ENCODE results near the gene HIF1A.
A peak's percentile ranks its signal among the peaks of the same experiment; 100 is the strongest.

HIF1A gene

DNA sequence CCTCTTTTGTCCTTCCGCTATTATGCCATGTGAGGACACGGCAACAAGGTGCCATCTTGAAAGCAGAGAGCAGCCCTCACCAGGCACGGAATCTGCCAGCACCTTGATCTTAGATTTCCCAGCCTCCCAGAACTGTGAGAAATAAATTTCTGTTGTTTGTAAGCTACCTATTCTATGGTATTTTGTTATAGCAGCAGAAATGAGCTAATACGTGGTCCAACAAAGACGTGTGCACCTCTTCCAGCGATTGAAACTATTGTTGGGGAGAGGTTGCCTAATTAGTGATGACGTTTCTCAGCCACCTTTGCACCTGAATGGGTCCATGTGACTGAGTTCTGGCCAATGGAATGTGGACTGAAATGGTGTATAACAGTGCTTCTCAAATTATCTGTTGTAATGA, 64.6 kb downstream of the HIF1A start:
- DNase-seq (ENCODE audit: low read depth), result no peak
- TF ChIP-seq, protein P1, sequence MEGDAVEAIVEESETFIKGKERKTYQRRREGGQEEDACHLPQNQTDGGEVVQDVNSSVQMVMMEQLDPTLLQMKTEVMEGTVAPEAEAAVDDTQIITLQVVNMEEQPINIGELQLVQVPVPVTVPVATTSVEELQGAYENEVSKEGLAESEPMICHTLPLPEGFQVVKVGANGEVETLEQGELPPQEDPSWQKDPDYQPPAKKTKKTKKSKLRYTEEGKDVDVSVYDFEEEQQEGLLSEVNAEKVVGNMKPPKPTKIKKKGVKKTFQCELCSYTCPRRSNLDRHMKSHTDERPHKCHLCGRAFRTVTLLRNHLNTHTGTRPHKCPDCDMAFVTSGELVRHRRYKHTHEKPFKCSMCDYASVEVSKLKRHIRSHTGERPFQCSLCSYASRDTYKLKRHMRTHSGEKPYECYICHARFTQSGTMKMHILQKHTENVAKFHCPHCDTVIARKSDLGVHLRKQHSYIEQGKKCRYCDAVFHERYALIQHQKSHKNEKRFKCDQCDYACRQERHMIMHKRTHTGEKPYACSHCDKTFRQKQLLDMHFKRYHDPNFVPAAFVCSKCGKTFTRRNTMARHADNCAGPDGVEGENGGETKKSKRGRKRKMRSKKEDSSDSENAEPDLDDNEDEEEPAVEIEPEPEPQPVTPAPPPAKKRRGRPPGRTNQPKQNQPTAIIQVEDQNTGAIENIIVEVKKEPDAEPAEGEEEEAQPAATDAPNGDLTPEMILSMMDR (IDR thresholded peaks at IDR 0.05; ENCODE audit: control insufficient read depth, extremely low read depth, insufficient read depth), result no peak
- no peak overlapping the region for H3K4me3 ChIP-seq (ENCODE audit: low read depth, low read length)

DNA sequence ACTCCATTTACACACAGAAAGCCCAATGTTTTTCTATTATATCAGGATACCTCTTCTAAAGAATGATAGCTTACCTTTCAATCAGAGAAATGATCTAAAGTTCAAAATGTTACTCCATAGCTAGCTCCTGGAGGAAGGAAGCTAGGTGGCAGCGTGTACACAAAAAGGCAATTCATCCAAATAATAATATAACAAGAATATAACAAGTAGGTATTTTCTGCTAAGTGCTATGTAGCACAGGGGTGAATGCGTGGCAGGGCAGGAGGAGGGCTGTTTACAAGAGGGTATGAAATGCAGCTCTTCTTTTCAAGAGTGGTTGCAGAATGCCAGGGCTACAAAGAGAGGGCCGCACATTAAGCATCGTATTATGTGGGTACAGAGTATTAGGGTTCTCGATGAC, 66.2 kb downstream of the HIF1A start:
- TF ChIP-seq, protein P1 (IDR thresholded peaks at IDR 0.05; ENCODE audit: control insufficient read depth, extremely low read depth, insufficient read depth), result peak; percentile 20; the same call in 1 of the 2 replicates
- DNase-seq (ENCODE audit: low read depth), result no peak
- peak overlapping the region; percentile 84 for H3K4me3 ChIP-seq (ENCODE audit: low read depth, low read length)

DNA sequence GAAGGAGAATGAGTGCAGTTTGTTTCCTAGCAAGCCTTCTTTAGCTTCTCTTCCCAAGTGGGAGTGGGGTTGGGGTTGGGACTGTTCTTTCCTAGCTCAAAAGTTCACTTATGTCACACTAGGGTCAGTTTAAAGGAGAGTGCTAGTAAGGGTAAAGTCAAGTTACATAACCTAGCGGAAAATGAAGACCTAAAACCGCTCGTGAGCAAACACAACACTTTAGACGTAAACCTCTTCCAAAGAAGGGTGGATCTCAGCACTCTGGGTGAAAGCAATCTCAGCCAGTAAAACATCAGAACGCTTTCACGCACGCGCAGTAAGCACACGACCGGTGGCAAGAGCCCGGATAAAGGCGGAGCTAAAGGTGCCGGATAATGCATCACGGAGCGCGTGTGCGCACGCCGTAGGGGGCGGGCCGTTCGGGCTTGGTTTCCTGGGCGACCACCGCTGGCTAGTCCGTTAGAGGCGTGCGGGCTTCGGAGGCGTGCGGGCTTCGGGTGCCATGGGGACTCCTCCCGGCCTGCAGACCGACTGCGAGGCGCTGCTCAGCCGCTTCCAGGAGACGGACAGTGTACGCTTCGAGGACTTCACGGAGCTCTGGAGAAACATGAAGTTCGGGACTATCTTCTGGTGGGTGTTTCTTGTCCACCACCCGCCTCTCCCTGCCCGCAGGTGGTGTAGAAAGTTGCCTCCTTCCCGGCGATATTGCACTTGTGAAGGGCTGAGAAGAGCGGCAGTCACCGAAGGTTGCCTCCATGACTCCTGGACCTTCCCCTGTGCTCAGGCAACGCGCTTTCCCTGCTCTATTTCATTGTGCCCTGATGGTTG, 66.9 kb downstream of the HIF1A start, which contains the start of gene SNAPC1:
SNAPC1 (plus strand) TSS at position 462 of the 828 bp plus-strand sequence; CDS start at position 503, 41 bp downstream.
- H3K4me3 ChIP-seq (ENCODE audit: low read depth, low read length), result peak within 1 kb of the TSS; percentile 84
- TF ChIP-seq, protein P1 (IDR thresholded peaks at IDR 0.05; ENCODE audit: control insufficient read depth, extremely low read depth, insufficient read depth), result no peak
- DNase-seq (ENCODE audit: low read depth), result peak; percentile 94

DNA sequence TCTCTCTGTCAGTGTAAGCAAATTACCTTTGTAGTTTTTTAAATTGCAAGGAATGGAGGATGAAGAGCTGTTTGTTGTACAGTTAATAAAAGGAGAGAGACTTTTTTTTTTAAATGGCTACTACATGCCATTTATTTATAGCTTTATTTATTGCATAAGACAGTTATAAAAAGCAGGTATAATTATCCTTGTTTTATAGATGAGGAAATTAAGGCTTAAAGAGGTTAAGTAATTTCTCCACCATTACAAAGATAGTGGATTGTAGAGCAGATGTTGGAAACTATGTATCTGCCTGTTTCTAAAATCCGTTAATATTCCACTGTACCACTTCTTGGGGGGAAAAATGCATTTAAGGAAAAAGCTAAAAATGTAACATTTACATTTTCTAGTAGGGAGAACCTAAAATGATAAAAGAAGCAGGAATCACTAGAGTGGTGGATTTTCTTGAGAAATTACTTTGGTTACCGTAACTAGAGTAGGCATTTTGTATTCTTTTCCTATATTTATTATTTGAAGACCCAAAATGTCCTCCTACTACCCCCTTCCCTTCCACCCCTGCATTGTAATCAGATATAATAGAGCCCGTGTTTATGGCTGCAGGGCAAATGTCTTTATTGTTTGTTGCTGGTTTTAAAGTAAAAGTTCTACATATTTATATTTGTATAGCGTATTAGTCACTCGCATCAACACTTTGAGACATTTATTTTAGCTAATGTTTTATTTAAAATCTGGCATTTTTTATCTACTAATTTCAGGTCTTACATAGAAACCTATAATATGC, 69.2 kb downstream of the HIF1A start:
- no peak overlapping the region; the same call in 1 of the 2 replicates for H3K4me3 ChIP-seq (ENCODE audit: low read depth, low read length)
- no peak for DNase-seq (ENCODE audit: low read depth)
- TF ChIP-seq, protein P1 (IDR thresholded peaks at IDR 0.05; ENCODE audit: control insufficient read depth, extremely low read depth, insufficient read depth), result no peak

DNA sequence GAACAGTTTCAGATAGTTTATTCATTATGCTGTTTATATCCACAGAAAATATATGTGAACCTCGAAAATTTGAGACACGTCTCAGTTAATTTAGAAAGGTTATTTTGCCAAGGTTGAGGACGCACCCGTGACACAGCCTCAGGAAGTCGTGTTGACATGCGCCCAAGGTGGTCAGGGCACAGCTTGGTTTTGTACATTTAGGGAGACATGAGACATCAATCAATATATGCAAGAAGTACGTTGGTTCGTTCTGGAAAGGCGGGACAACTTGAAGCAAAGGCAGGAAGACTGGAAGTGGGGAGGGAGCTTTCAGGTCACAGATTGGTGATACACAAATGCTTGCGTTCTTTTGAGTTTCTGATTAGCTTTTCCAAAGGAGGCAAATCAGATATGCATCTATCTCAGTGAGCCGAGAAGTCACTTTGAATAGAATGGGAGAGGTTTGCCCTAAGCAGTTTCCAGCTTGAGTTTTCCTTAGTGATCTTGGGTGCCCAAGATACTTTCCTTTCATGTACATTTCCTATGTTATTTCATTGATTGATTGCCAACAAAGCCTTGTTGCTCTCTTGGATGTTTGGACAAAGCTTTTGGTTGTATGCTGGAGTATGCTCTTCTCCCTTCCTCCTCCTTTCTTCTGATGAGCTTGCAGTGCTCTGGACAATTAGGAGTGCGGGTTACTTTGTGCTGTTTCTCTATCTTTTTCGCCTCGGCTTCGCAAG, 70.1 kb downstream of the HIF1A start:
- H3K4me3 ChIP-seq (ENCODE audit: low read depth, low read length), result no peak overlapping the region
- TF ChIP-seq, protein P1 (IDR thresholded peaks at IDR 0.05; ENCODE audit: control insufficient read depth, extremely low read depth, insufficient read depth), result no peak

DNA sequence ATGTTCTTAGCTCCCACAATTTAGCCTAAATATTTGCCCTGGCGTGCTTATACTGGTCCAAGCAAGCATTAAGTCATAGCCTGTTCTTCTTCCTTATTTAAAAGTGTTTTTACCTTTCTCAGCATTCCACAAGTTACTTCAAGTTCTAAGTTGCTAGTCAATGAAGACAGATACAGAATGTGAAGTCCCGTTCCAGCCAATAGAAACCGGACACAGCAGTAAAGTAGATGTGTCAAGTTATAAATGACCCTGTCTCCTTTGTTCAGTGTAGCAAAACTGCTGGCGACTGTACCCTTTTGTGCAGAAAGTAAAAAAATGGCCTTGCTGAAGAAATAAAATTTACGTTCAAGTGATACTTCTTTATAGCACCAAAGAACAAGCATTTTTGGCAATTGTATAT, 70.8 kb downstream of the HIF1A start:
- peak; percentile 13 for DNase-seq (ENCODE audit: low read depth)
- H3K4me3 ChIP-seq (ENCODE audit: low read depth, low read length), result no peak overlapping the region
- TF ChIP-seq, protein P1 (IDR thresholded peaks at IDR 0.05; ENCODE audit: control insufficient read depth, extremely low read depth, insufficient read depth), result no peak

More for the DNA sequence above, 70.1 kb downstream of the HIF1A start:
- DNase-seq (ENCODE audit: low read depth), result no peak
